Type B pancreatic cell (in vitro differentiated cells): ENCODE results near the gene PTPRT. TPM values are rescaled to one million over a fixed set of nuclear protein-coding genes. Genes with fewer than 3 reads are reported as not detected.

Experiments
- DNase-seq: peaks from one replicate; pipeline ENCODE4 v3.0.0; 2021; ENCODE audit warnings: mixed read lengths; ENCODE audit not compliant: unreplicated experiment; ENCODE audit errors: extremely low spot score
- H3K27ac Mint-ChIP-seq: 2 replicates; pipeline ENCODE4 v1.8.0; 2021; ENCODE audit warnings: mild to moderate bottlenecking, mixed read lengths
- H3K27me3 Mint-ChIP-seq: 2 replicates; pipeline ENCODE4 v1.8.0; 2021; ENCODE audit warnings: mixed read lengths
- H3K36me3 Mint-ChIP-seq: 2 replicates; pipeline ENCODE4 v1.8.0; 2021; ENCODE audit warnings: mixed read lengths
- H3K4me1 Mint-ChIP-seq: one replicate; pipeline ENCODE4 v1.8.0; 2021; ENCODE audit warnings: mixed read lengths; ENCODE audit not compliant: unreplicated experiment
- H3K4me3 Mint-ChIP-seq: 2 replicates; pipeline ENCODE4 v1.8.0; 2021; ENCODE audit warnings: mild to moderate bottlenecking, mixed read lengths
- H3K9me3 Mint-ChIP-seq: 2 replicates; pipeline ENCODE4 v1.8.0; 2021; ENCODE audit warnings: mixed read lengths
- total RNA-seq: library from RNA; stranded (reverse); gene quantifications from 2 replicates; pipeline ENCODE4 v1.2.1, GENCODE V29; 2021; ENCODE audit warnings: low replicate concordance
- TF ChIP-seq, protein P1 (sequence below): fragments of 200-600 bp; sonication (generic); conservative IDR thresholded peaks from 2 replicates; pipeline ENCODE4 v1.5.0; 2021; ENCODE audit warnings: antibody characterized with exemption, mild to moderate bottlenecking

Gene PTPRT
- total RNA-seq, 1 donor from 2014 or later, result 7.0 TPM

- TF ChIP-seq, protein P1, sequence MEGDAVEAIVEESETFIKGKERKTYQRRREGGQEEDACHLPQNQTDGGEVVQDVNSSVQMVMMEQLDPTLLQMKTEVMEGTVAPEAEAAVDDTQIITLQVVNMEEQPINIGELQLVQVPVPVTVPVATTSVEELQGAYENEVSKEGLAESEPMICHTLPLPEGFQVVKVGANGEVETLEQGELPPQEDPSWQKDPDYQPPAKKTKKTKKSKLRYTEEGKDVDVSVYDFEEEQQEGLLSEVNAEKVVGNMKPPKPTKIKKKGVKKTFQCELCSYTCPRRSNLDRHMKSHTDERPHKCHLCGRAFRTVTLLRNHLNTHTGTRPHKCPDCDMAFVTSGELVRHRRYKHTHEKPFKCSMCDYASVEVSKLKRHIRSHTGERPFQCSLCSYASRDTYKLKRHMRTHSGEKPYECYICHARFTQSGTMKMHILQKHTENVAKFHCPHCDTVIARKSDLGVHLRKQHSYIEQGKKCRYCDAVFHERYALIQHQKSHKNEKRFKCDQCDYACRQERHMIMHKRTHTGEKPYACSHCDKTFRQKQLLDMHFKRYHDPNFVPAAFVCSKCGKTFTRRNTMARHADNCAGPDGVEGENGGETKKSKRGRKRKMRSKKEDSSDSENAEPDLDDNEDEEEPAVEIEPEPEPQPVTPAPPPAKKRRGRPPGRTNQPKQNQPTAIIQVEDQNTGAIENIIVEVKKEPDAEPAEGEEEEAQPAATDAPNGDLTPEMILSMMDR, result no peak
- Mint-ChIP-seq H3K9me3 (no peaks in the 10 kb centered on the region), H3K4me1 (no peaks in the 10 kb centered on the region), H3K4me3 (no peak overlapping the region), H3K27me3 (peaks cover 6% of the 10 kb centered on the region), H3K27ac (no peak overlapping the region), H3K36me3 (no peaks in the 10 kb centered on the region)
- DNase-seq, result no peak
Measured at GRCh38 chr20:42790111-42790510, 399.6 kb downstream of the PTPRT start.

DNA sequence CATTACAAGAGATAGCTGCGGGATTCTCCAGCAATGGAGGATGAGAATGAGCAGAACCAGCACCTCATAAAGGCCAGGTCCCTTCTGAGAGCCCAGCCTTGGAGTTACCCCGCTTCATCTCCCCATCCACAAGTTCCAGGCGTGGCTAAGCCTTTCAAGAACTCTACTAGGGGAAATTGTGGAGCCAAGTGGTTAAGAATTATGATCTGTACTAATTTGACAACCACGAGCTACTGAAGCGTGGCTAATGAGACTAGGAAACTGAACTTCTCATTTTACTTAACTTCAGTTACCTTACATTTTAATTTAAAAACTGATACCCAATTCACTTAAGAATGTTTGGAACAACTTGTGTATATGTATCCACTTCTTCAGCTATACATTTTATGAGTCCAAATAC, 401.0 kb downstream of the PTPRT start:
- DNase-seq, result no peak
- no peak overlapping the region for H3K27ac Mint-ChIP-seq
- H3K9me3 Mint-ChIP-seq, result no peaks in the 10 kb centered on the region
- no peaks in the 10 kb centered on the region for H3K36me3 Mint-ChIP-seq
- TF ChIP-seq, protein P1, result no peak
- no peak overlapping the region for H3K4me3 Mint-ChIP-seq
- H3K4me1 Mint-ChIP-seq, result no peaks in the 10 kb centered on the region
- H3K27me3 Mint-ChIP-seq, result peaks cover 3% of the 10 kb centered on the region

DNA sequence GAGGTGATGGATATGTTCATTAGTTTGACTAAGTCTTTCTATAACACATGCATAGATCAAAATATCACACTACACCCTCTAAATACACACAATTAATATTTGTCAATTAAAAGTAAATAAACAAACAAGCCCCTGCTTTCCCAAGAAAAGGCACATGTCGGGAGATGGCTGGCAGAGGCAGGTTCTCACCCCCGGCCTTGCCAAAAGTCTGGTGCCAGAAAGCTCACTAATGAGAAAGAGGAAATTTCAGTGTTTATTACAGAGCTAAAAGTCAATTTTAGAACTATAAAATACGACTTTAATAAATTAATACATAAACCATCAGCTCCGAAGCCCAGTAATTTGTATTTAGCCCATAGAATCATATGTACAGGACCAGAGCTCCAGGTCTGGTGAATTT, 404.7 kb downstream of the PTPRT start:
- TF ChIP-seq, protein P1, result no peak
- Mint-ChIP-seq H3K36me3 (no peaks in the 10 kb centered on the region), H3K27me3 (peaks cover 3% of the 10 kb centered on the region), H3K9me3 (no peaks in the 10 kb centered on the region), H3K4me3 (no peak overlapping the region), H3K4me1 (no peaks in the 10 kb centered on the region), H3K27ac (no peak overlapping the region)
- DNase-seq, result no peak

DNA sequence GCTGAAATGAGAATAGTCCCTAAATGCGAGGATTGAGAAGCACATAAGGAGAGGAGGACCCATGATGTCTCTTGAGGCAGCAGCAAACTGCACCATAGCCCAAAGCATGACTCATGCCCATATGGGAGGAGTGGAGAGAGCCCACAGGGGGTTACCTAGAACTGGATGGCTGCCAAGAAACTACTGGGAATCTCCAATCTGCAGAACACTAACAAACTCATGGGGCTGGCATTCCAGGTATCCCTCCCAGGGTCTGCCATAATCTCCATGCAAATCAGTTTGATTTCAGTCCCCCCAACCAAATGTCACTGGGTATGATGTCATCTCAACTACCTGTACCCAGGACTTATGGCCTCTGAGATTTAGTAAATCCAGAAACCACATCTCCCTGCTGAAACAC, 410.5 kb downstream of the PTPRT start:
- Mint-ChIP-seq H3K4me3 (no peak overlapping the region), H3K36me3 (no peaks in the 10 kb centered on the region), H3K27me3 (no peaks in the 10 kb centered on the region), H3K9me3 (no peaks in the 10 kb centered on the region), H3K4me1 (no peaks in the 10 kb centered on the region), H3K27ac (no peak overlapping the region)
- TF ChIP-seq, protein P1, result no peak
- DNase-seq, result no peak

DNA sequence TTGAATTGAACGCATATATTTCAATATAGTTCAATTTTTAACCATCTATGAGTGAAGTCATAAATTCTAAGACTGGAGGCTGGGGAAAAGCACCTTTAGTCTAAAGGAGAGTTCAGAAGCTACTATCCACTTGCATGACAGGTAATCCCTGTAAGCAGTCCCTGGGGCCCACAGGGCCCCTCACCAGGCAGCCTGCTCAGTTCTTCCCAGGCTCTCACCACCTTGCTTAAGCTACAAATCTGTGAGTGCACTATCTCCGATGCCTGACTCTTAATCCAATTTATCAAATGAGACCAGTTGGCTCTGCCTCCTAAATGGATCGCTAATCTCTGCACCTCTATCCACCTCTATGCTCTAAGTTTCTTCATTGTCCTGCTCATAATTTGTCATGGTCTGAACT, 413.8 kb downstream of the PTPRT start:
- DNase-seq, result no peak
- no peaks in the 10 kb centered on the region for H3K36me3 Mint-ChIP-seq
- H3K4me3 Mint-ChIP-seq, result no peak overlapping the region
- no peaks in the 10 kb centered on the region for H3K4me1 Mint-ChIP-seq
- TF ChIP-seq, protein P1, result no peak
- H3K9me3 Mint-ChIP-seq, result no peaks in the 10 kb centered on the region
- no peaks in the 10 kb centered on the region for H3K27me3 Mint-ChIP-seq
- no peak overlapping the region for H3K27ac Mint-ChIP-seq

GRCh38 chr20:42775037-42775436, 414.7 kb downstream of the PTPRT start:
- Mint-ChIP-seq H3K36me3 (no peaks in the 10 kb centered on the region), H3K27ac (no peak overlapping the region), H3K9me3 (no peaks in the 10 kb centered on the region), H3K4me1 (no peaks in the 10 kb centered on the region), H3K27me3 (no peaks in the 10 kb centered on the region), H3K4me3 (no peak overlapping the region)
- TF ChIP-seq, protein P1, result no peak
- DNase-seq, result no peak
